GM12878 (cell line): ENCODE data around the gene FAM76A. TPM values are rescaled to one million over a fixed set of nuclear protein-coding genes. Genes with fewer than 3 reads are reported as not detected.

Source experiments
- ATAC-seq: fragments of 200-7000 bp; cut with Tn5 transposase; 3 replicates; pipeline ENCODE4 v1.9.1; 2020; ENCODE audit warnings: mild to moderate bottlenecking, moderate library complexity
- BruUV-seq: library from RNA; stranded (reverse); fragments of 400-500 nt; replicated peaks from 2 replicates; lab custom pipeline; 2021; lab: Mats Ljungman, UMichigan
- CTCF ChIA-PET: fragments of 300-600 bp; sonication (Branson Sonifier 250); formaldehyde crosslinking; extraction: SDS; loops from one replicate; lab custom pipeline; 2021; ENCODE audit warnings: inconsistent platforms; lab: Yijun Ruan, JAX
- POLR2A ChIA-PET: fragments of 350-600 bp; formaldehyde crosslinking; extraction: SDS; loops from one replicate; lab custom pipeline; 2021; ENCODE audit warnings: inconsistent platforms; lab: Charles Lee
- RAD21 ChIA-PET: fragments of 300-600 bp; sonication (Branson Sonifier 250); formaldehyde crosslinking; loops from one replicate; lab custom pipeline; 2023; ENCODE audit warnings: antibody characterized with exemption; ENCODE audit not compliant: unreplicated experiment; lab: Charles Lee
- SMC1A ChIA-PET: fragments of 300-600 bp; sonication (Branson Sonifier 250); formaldehyde crosslinking; loops from one replicate; lab custom pipeline; 2023; ENCODE audit not compliant: unreplicated experiment, uncharacterized antibody; lab: Charles Lee
- DNase-seq: peaks from one replicate; pipeline ENCODE4 v3.0.0-alpha.2; 2011; ENCODE audit warnings: low read depth, low spot score
- FAIRE-seq: peaks from 3 replicates; lab custom pipeline; 2011; peaks lifted over from hg19 to GRCh38; lab: Jason Lieb, UNC
- H2AFZ ChIP-seq: 2 replicates; pipeline ENCODE4 v1.6.0; 2011; ENCODE audit warnings: low read depth, low read length, control low read depth; ENCODE audit not compliant: control insufficient read depth
- H3K27ac ChIP-seq: 2 replicates; pipeline ENCODE4 v1.5.1; 2011; ENCODE audit warnings: control low read depth; ENCODE audit not compliant: control insufficient read depth, insufficient read depth
- H3K27me3 ChIP-seq, 2 experiments: replicated peaks in 1 of 2; 2 replicates each; pipeline versions ENCODE4 v1.6.0 to v1.6.1; 2011; ENCODE audit warnings: low read length in 1 of 2; ENCODE audit not compliant: control insufficient read depth in 2 of 2, insufficient read depth in 2 of 2
- H3K36me3 ChIP-seq, 2 experiments: 2 replicates each; pipeline ENCODE4 v1.5.1; 2011; ENCODE audit warnings: low read length in 1 of 2; ENCODE audit not compliant: control insufficient read depth in 2 of 2, insufficient read depth in 2 of 2
- H3K4me1 ChIP-seq: 2 replicates; pipeline ENCODE4 v1.6.1; 2011; ENCODE audit warnings: mild to moderate bottlenecking, low read length, moderate library complexity, mixed read lengths; ENCODE audit not compliant: control insufficient read depth, insufficient read depth
- H3K4me2 ChIP-seq: 2 replicates; pipeline ENCODE4 v1.6.0; 2011; ENCODE audit warnings: control low read depth; ENCODE audit not compliant: control insufficient read depth, insufficient read depth
- H3K4me3 ChIP-seq: fragments of 200-600 bp; sonication (generic); 2 replicates; pipeline ENCODE4 v1.5.1; 2016
- H3K79me2 ChIP-seq: 2 replicates; pipeline ENCODE4 v1.6.0; 2011; ENCODE audit warnings: low read length; ENCODE audit not compliant: control insufficient read depth, insufficient read depth
- H3K9ac ChIP-seq: 2 replicates; pipeline ENCODE4 v1.8.0; 2011; ENCODE audit warnings: low read length, control low read depth, mixed read lengths; ENCODE audit not compliant: control insufficient read depth, insufficient read depth
- H3K9me3 ChIP-seq: replicated peaks from 3 replicates; pipeline ENCODE4 v1.5.1; 2011; ENCODE audit warnings: mild to moderate bottlenecking, low read length; ENCODE audit not compliant: control insufficient read depth, insufficient read depth
- H4K20me1 ChIP-seq: 2 replicates; pipeline ENCODE4 v1.6.0; 2011; ENCODE audit not compliant: control insufficient read depth, insufficient read depth
- BHLHE40 ChIP-seq, 2 experiments: fragments of 450-650 bp in 1 of 2; IDR thresholded peaks; 2 replicates each; pipeline ENCODE4 v1.6.1; 2011 to 2017; ENCODE audit warnings: low read depth in 2 of 2, borderline replicate concordance in 1 of 2, improper control_type of control experiment in 1 of 2, low read length in 1 of 2, mild to moderate bottlenecking in 1 of 2
- CEBPB ChIP-seq, 2 experiments: fragments of 150-350 bp in 1 of 2; IDR thresholded peaks; 2 replicates each; pipeline ENCODE4 v1.6.1; 2012 to 2014; ENCODE audit warnings: low read depth in 2 of 2, low read length in 2 of 2, borderline replicate concordance in 1 of 2, inconsistent platforms in 1 of 2
- JUNB ChIP-seq: IDR thresholded peaks from 2 replicates; pipeline ENCODE4 v1.6.1; 2016; ENCODE audit warnings: antibody characterized with exemption, mild to moderate bottlenecking
- KAT2A ChIP-seq: conservative IDR thresholded peaks from 2 replicates; pipeline ENCODE4 v1.6.1; 2011; ENCODE audit warnings: low read depth, low read length; ENCODE audit not compliant: control insufficient read depth
- MAX ChIP-seq: IDR thresholded peaks from 2 replicates; pipeline ENCODE4 v1.6.1; 2012; ENCODE audit warnings: low read depth, low read length, improper control_type of control experiment
- MTA2 ChIP-seq: fragments of 450-650 bp; IDR thresholded peaks from 2 replicates; pipeline ENCODE4 v1.6.1; 2016; ENCODE audit warnings: low read depth, mild to moderate bottlenecking, moderate library complexity
- MXI1 ChIP-seq: fragments of 150-350 bp; IDR thresholded peaks from 2 replicates; pipeline ENCODE4 v1.6.1; 2011; ENCODE audit warnings: low read depth, mild to moderate bottlenecking, inconsistent platforms, low read length, improper control_type of control experiment
- NR2C2 ChIP-seq: IDR thresholded peaks from 2 replicates; pipeline ENCODE4 v1.6.1; 2011; ENCODE audit warnings: borderline replicate concordance, low read depth; ENCODE audit not compliant: control insufficient read depth, insufficient read length
- PBX3 ChIP-seq: IDR thresholded peaks from 2 replicates; pipeline ENCODE4 v1.6.1; 2011; ENCODE audit warnings: mild to moderate bottlenecking, low read depth, low read length, moderate library complexity; ENCODE audit not compliant: insufficient replicate concordance
- PKNOX1 ChIP-seq: fragments of 450-650 bp; IDR thresholded peaks from 2 replicates; pipeline ENCODE4 v1.6.1; 2016; ENCODE audit warnings: mild to moderate bottlenecking
- PML ChIP-seq: IDR thresholded peaks from 2 replicates; pipeline ENCODE4 v1.6.1; 2012; ENCODE audit warnings: low read length, inconsistent platforms
- POU2F2 ChIP-seq: IDR thresholded peaks from 3 replicates; pipeline ENCODE4 v1.6.1; 2011; ENCODE audit warnings: low read depth, mild to moderate bottlenecking, low read length, borderline replicate concordance
- RAD51 ChIP-seq: fragments of 450-650 bp; IDR thresholded peaks from 2 replicates; pipeline ENCODE4 v1.6.1; 2016; ENCODE audit warnings: moderate library complexity, mild to moderate bottlenecking, inconsistent platforms
- RCOR1 ChIP-seq: conservative IDR thresholded peaks from 2 replicates; pipeline ENCODE4 v1.6.1; 2012; ENCODE audit warnings: low read depth, low read length, improper control_type of control experiment
- SIN3A ChIP-seq: IDR thresholded peaks from 2 replicates; pipeline ENCODE4 v1.6.1; 2012; ENCODE audit warnings: low read depth, low read length, improper control_type of control experiment
- SIX5 ChIP-seq: IDR thresholded peaks from 2 replicates; pipeline ENCODE4 v1.6.1; 2011; ENCODE audit warnings: mild to moderate bottlenecking, low read depth, low read length, moderate library complexity; ENCODE audit not compliant: severe bottlenecking
- SP1 ChIP-seq: IDR thresholded peaks from one replicate; pipeline ENCODE4 v1.6.1; 2011; ENCODE audit warnings: low read depth, low read length
- STAT3 ChIP-seq: IDR thresholded peaks from 2 replicates; pipeline ENCODE4 v1.6.1; 2011; ENCODE audit warnings: low read depth, low read length, improper control_type of control experiment
- TCF3 ChIP-seq: IDR thresholded peaks from 2 replicates; pipeline ENCODE4 v1.6.1; 2012; ENCODE audit warnings: low read depth, mild to moderate bottlenecking, low read length, borderline replicate concordance; ENCODE audit not compliant: insufficient read depth
- YBX1 ChIP-seq: fragments of 450-650 bp; IDR thresholded peaks from 2 replicates; pipeline ENCODE4 v1.6.1; 2016; ENCODE audit warnings: antibody characterized with exemption
- ZNF622 ChIP-seq: fragments of 450-650 bp; IDR thresholded peaks from 2 replicates; pipeline ENCODE4 v1.6.1; 2017; ENCODE audit warnings: mild to moderate bottlenecking, inconsistent platforms
- in situ Hi-C: fragments of 300-500 bp; cut with MboI; formaldehyde crosslinking; loops from 9 replicates; pipeline ENCODE4 v1.14.3; 2018; ENCODE audit warnings: mixed read lengths
- intact Hi-C: fragments of 100-400 bp; cut with micrococcal nuclease; formaldehyde crosslinking; loops from one replicate; pipeline ENCODE4 v1.14.2; 2022; ENCODE audit not compliant: unreplicated experiment
- polyA plus RNA-seq, 11 experiments: library from polyadenylated mRNA; depleted of rRNA in 4 of 11; unstranded in 6 of 11; stranded (reverse) in 5 of 11; fragments of >200 nt; fragmentation: Nextera tagmentation in 4 of 11; fragmentation: Illumina TruSeq in 1 of 11; extraction: Ambion mirVana in 4 of 11; extraction: Trizol in 1 of 11; gene quantifications; 1 replicate in 1 of 11; 2 replicates in 10 of 11; pipeline versions ENCODE4 v1.2.1 to v1.2.3, GENCODE V29; 2011 to 2016; ENCODE audit warnings: inconsistent platforms in 2 of 11, missing spikeins in 2 of 11, low read depth in 1 of 11
- total RNA-seq, 4 experiments: library from RNA; depleted of rRNA in 3 of 4; stranded (reverse); fragments of >200 nt in 3 of 4; fragmentation: Illumina TruSeq in 1 of 4; extraction: Trizol in 1 of 4; gene quantifications; 2 replicates each; pipeline versions ENCODE4 v1.2.1 to v1.2.3, GENCODE V29; 2013 to 2021

FAM76A gene
- total and polyA plus RNA-seq, 10 of the 15 experiments (the other 5 are each of a cell fraction or from before 2014, with no cell fraction given): 5.4 to 13.4 (median 7.6) TPM

GRCh38 chr1:27785781-27786455 is 60.2 kb downstream of the FAM76A start (continued):
- TF ChIP-seq RCOR1 (no peak), STAT3 (no peak), PML (no peak), PKNOX1 (no peak), SIN3A (no peak), NR2C2 (no peak), YBX1 (no peak), SIX5 (no peak)

GRCh38 chr1:27787895-27788294 is 62.1 kb downstream of the FAM76A start:
- Histone ChIP-seq H3K9ac (no peak overlapping the region), H3K27me3 (no peaks in the 10 kb centered on the region), H3K27ac (no peak overlapping the region), H3K4me2 (no peak overlapping the region), H2AFZ (no peak overlapping the region), H3K79me2 (peaks cover 31% of the 10 kb centered on the region), H3K9me3 (no peaks in the 10 kb centered on the region; the same call in 2 of the 3 replicates), H4K20me1 (no peaks in the 10 kb centered on the region), H3K4me1 (no peaks in the 10 kb centered on the region), H3K4me3 (no peak overlapping the region), H3K36me3 (peaks cover 3 to 16% of the 10 kb centered on the region in 2 experiments; a peak in 3 of 4 replicates)
- RAD21 ChIA-PET: no interaction called here
- SMC1A ChIA-PET: interaction anchor here (0.7 to 4.0 kb wide), 2 partner anchors 11 to 46 kb away, joined by 3 to 21 read pairs; no protein-coding TSS in a partner anchor
- POLR2A ChIA-PET: interaction anchor here (0.9 kb wide), 1 partner anchor 13 kb away, joined by 3 read pairs; no protein-coding TSS in a partner anchor
- in situ Hi-C loops (no loop called here), intact Hi-C loops (no loop called here)
- DNase-seq (no peak), ATAC-seq (no peak), FAIRE-seq (no peak)
- TF ChIP-seq TCF3: no peak
- no peak for TF ChIP-seq RAD51
- no peak for TF ChIP-seq KAT2A
- TF ChIP-seq BHLHE40 (IDR thresholded peaks at IDR 0.05; ENCODE audit: borderline replicate concordance in 1 of 2, low read depth in 2 of 2, low read length in 1 of 2): no peak
- TF ChIP-seq CEBPB (IDR thresholded peaks at IDR 0.05; ENCODE audit: borderline replicate concordance in 1 of 2, low read depth in 2 of 2, low read length in 2 of 2): no peak
- TF ChIP-seq PBX3: no peak
- TF ChIP-seq ZNF622: no peak
- no peak for TF ChIP-seq JUNB
- no peak for TF ChIP-seq POU2F2
- TF ChIP-seq MXI1: no peak
- TF ChIP-seq SP1: no peak
- no peak for TF ChIP-seq MAX
- no peak for TF ChIP-seq MTA2
- BruUV-seq: no TSS peak
- CTCF ChIA-PET: no interaction called here
